NCI-H2227 (cell line): ENCODE results near the gene DCT.
"Not testable (repeated sequence)": the region's sequence is repeated elsewhere in the genome, so short reads cannot be mapped to it uniquely, and the experiment has no call there.

Experiments
- DNase-seq: peaks from one replicate; lab custom pipeline; 2025; ENCODE audit not compliant: unreplicated experiment; lab: John Stamatoyannopoulos, UW

DCT gene

DNA sequence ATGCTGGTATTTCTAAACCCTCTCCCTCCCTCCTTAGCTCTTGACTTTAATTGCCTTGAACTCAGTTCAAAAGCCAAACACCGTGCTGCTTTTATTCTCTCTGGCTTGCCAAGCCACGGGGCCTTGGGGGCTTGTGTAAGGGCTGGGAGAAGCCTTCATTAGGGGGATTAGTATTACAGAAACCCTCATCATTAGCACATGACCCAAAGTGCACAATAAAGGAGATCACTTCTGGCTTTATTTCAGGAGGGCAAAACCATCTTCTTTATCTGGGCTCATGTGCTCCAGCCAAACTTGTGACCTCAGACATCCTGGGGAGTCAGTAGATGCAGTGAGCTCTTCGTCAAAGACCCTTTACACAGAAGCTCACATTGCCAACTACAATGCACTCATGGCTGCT lies at the start of gene DCT:
Gene DCT, minus strand, starts transcription at position 67 of the 400 bp plus-strand sequence. CDS start 427 bp downstream, outside the sequence.
- DNase-seq = peak; percentile 1

DNA sequence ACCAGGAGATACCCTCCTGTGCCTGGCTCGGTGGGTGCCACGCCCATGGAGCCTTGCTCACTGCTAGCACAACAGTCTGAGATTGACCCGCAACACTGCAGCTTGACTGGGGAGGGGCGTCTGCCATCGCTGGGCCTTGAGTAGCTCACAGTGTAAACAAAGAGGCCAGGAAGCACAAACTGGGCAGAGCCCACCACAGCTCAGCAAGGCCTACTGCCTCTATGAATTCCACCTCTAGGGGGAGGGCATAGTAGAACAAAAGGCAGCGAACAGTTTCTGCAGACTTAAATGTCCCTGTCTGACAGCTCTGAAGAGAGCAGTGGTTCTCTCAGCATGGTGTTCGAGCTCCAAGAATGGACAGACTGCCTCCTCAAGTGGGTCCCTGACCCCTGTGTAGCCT lies 47.5 kb upstream of the DCT start:
- DNase-seq = not testable (repeated sequence)

DNA sequence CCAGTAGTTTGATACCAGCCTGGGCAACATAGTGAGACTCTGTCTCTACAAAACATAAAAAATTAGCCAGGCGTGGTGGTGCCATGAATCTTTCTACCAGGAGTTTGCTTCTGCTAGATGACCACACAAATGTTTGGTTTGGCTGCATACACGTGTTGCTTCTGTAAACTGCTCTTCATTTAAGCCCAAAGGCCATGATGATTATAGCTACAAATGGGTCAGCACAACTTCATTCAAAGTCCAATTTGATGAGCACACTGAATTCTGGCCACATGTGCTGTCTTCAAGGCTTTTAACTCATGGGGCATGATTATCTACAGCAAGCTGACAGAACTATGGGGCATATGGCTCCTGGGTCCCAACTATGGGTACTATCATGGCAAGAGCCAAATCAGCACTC lies 46.3 kb upstream of the DCT start:
- no peak for DNase-seq

DNA sequence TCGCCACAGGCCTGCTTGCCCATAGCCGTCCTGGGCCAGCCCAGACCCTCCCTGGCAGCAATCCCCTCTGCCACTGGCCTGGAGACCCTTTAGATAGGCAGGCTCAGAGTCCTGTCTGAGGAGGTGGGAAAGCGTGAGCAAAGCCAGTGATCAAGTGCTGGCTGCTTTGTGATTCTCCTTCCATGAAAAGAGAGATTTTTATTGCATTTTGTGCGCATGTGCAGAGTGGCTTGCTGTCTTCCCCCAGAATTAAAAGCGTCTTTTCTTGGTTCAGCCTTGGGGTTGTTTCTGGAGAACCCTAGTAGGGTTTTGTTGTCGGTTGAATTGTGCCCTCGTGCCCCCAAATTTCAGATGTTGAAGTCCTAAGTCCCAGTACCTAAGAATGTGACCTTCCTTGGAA lies 44.9 kb upstream of the DCT start:
- no peak for DNase-seq

DNA sequence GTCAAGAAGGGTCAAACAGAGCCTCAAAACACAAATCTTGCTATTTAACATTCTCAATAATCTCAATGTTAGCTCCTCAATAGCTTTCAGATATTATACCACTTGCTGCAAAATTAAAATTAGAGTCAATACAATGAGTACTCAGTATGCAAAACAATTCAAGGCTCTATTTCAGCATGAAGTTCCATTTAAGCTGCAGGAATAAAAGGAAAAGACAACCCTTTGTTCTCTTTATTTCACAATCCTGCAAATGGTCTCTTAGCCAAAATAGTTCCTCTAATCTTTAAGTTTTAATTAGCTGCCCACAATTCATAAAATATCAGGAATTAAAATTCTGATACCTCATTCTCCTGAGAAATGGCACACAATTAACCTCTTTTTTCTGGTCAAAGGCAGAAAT lies 40.5 kb upstream of the DCT start:
- no peak for DNase-seq

DNA sequence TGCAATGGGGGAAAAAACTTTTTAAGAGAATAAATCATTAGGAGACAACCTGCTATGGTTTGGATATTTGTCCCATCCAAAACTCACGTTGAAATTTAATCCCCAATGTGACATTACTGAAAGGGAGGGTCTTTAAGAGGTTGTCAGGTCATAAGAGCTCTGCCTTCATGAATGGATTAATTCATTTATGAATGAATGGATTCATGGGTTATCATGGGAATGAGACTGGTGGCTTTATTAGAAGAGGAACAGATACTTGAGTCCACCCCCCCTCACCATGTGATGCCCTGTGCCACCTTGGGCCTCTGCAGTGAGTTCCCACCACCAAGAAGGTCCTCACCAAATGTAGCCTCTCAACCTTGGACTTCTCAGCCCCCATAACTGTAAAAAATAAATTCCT lies 37.0 kb upstream of the DCT start:
- no peak for DNase-seq

DNA sequence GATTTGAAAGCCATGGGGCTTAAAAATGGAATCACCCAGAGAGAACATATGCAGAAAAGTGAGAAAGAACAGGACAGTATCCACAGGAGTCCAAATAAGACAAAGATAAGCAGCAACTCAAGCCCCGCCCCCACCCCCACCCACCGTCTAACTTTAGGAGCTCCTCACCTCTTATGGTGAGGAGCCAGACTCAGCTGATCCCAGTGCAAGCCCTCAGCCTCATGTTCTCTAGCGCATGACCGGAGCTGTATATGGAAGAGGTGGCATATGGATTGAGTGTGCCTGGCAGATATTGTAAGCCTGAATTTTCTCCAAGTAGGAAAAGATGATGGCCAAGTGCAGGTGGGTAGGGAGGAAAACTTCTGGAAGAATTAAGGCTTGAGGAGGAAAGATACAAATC lies 36.4 kb upstream of the DCT start:
- no peak for DNase-seq

DNA sequence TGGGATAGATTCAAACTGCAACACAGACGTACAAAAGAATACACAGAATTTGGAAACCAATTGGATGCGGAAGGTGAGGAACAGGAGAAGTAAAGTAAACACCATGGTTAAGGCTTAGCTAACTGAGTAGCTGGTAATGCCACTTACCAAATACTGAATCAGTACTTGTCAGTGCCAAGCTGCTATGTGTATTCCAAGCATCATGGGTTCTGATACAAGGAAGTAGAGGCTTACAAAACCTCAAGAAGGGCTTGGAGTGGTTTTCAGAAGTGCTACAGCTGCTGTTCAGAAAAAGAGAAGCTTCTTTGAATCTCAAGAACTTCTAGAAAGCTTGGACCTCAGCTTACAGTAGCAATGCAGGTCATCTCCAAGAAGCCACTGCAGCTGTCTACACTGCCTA lies 35.9 kb upstream of the DCT start:
- no peak for DNase-seq

DNA sequence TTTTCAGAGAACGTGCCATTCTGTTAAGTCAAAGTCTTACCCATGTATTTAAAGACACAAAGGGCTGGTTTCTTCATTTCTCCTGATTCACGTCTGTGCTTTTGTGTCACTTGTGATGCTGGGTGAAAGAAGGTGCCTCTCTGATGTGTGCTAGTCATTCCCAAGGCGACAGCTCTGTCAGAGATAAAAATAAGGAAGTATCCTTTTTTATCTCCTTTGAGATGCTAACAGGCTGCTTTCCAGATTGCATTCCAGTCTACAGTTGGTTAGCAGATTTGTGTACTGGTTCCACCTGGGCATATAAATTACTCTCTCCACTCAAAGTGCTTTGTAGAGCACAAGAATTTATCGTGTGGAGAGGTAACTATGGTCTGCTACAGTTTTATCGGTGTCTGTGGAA lies 33.5 kb upstream of the DCT start:
- DNase-seq = no peak

DNA sequence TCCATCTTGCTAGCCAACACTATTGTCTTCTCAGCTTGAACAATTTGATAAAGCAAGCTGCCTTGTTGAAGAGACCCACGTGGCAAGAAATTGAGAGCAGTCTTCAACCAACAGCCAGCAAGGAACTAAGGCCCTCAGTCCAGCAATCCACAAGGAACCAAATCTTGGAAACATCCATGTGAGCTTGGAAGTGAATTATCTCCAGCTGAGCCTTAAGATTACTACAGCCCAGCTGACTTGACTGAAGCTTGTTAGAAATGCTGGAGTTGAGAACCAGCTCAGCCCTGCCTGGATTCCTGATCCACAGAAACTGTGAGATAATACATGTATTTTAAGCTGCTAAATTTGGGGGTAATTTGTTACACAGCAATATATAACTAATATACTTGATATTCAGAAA lies 26.2 kb upstream of the DCT start:
- DNase-seq = no peak

DNA sequence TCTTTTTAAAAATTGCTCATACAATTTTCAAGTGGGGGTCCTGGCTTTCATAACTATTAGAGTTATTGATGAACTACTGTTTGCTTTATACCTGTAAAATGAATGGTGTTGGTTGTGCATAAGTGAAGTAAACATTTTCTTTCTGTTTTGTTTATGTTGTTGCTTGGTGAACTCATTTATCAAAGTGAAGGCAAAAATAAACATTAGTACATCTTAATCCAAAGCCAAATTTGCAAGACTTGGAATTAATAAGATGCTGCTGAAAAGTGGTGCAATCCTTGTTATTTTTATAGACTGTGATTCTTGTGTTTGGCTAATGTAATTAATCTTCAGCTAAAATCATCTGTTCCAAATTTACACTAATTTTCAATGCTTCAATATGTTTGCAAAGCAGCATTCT lies 24.4 kb upstream of the DCT start:
- DNase-seq = no peak

DNA sequence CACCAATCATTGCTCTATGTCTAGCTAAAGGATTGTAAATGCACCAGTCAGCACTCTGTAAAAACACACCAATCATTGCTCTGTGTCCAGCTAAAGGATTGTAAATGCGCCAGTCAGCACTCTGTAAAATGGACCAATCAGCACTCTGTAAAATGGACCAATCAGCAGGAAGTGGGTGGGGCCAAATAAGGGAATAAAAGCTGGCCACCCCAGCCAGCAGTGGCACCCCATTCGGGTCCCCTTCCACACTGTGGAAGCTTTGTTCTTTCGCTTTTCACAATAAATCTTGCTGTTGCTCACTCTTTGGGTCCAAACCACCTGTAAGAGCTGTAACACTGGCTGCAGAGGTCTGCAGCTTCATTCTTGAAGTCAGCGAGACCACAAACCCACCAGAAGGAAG lies 19.3 kb upstream of the DCT start:
- not testable (repeated sequence) for DNase-seq

DNA sequence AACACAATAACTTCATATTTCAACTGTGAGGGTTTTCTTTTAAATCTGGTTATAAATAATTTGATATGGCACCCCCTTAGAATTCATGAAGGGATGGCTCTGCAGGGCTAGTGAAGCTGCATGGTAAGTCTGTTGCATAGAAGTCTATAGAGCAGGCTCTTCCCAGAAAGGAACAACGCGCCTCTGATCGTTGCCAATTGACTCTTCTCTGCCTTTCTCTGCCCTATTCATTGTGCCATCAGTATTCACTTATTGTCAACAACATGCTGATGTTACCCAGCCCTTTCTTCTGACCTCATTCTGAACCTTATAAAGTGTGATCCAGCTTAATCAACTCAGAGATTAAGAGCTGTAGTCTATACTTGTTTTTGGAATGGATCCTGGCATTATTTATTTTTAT lies 16.3 kb upstream of the DCT start:
- no peak for DNase-seq

DNA sequence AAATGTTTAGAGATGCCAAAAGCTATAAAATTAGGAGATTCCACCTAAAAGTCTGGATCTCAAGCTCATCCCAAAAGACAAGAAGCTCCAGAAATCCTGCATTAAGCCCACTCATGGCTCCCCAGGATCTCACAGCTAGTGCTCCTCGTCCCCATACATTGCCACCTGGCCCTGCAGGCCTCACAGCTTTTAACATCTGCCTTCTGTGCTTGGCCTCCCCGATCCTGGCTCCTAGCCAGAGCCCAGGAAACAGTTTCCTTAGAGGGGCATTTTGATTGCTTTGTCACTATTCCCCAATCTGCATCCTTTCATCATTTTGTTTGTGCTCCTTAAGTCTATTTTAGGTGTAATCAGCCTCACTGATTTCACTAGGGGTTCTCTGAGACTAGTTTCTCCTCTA lies 14.5 kb upstream of the DCT start:
- no peak for DNase-seq

DNA sequence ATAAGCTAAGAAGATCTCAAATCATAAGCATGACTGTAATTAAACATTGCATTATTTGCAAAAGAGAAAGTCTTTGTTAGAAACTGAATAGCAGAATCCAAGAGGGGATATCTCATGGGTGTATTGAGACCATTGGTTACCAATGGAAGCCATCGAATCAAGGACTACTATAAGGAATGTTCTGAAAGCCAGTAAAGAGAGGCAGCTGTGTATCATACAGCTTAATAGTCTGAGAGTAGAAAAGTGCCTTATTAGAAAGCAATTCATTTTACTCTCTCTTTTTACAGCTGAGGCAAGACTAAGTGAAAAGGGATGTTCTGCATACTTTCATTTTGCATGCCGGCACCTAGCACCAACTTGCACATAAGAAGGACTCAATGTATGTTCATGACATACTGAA lies 7.6 kb upstream of the DCT start:
- no peak for DNase-seq

DNA sequence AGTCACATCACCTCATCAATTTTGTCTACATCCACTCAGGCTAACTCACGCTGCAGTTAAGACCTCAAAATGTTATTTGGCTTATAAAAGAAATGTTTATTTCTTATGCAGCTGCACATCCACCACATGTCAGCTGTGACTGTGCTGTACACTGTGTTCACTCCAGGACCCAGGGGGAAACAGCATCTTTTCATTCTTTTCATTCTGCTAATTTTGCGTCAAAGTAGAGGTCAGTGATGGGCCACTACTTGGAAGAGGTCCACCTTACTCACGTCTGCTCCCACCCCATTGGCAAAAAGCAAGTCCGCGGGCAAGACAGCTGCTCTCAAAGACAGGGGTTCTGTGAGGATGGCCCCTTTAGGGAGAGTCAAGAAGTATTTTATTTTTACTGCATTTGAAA lies 4.5 kb upstream of the DCT start:
- no peak for DNase-seq

DNA sequence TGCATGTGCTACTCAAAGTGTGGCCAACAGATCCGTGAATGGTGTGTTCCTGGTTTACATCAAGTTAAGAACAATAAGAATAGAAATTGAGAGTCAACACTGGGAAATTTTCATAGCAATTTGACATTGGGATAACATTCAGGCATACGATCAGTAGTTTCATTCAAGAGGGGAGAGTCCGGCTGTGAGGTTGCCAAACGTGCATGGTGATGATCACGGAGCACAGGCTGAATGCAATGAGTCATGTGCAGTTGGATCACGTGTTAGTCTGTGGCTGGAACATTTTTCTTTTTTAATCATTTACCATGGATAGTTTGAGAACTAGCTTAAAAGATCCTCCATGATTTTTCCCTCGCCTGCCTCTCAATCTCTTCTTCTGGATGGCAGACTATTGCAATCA lies 2.5 kb upstream of the DCT start:
- DNase-seq = no peak

DNA sequence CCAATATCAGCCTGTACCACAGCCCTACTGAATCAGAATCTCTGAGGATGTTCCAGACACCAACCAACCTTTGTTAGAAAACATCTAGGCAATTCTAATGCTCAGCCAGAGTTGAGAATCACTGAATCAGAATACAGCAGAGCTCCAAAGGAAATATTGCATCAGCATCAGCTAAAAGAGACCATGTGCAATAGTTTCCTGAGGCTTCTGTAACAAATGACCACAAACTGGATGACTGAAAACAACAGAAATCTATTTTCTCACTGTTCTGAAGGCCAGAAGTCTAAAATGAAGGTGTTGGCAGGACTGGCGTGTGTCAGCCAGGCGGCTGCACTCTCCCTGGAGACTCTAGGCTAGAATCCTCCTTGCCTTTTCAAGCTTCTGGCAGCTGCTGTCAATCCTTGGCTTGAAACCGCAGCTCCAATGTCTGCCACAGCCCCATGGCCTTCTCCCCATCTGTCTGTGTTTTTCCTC lies 1.2 kb upstream of the DCT start:
- DNase-seq = no peak

DNA sequence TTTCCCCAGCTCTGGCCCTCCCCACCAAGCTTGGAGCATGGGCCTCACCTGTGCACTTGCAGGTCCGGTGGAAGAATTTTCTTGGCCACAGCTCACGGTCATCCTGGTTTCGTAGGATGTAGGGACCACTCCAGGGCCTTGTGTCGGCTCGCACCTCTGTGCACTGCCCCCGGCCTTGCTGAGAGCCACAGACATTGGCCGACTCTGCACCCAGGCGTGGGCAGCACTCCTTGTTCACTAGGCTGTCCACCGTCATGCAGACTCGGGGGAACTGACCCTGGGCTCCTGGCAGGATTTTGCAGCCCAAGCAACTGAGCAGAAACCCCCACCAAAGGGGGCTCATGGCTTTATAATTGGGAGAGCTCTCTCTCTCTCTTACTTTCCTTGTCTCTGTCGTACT lies 569 bp downstream of the DCT start:
- DNase-seq = no peak

DNA sequence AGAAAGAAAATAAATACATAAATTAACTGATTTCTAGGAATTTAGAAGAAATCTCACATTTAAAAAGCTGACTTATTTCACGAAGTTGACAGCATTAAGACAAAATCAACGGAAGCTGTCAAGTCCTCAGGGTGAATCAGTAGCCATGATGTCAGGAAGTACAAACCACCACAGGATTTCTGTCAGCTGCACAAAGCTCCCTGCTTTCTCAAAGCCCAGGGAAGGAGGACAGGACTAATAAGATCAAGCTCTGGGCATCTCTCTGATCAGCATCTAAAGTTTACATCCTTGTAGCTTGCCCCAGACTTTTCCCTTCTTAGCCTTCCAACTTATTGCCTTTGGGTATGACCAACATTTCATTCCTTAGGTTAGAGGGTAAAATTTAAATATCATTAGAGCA lies 9.4 kb downstream of the DCT start:
- DNase-seq = no peak

DNA sequence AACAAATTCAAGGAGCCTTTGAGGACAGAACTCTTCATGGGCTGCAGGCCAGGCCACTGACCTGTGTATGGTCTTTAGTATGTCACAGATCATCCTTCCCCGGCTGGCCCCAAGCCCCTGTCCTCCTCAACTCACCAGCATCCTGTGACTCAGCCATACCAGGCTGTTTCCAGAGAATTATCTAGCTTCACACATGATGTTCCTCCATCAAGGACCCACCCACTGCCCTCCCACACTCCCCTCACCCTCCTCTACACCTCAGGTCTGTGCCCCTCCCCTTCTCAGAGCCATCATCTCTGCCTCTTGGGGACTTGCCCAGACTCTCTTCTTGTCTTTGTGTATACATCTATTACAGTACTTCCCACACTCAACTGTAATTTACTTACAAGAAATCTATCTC lies 14.7 kb downstream of the DCT start:
- DNase-seq = no peak

DNA sequence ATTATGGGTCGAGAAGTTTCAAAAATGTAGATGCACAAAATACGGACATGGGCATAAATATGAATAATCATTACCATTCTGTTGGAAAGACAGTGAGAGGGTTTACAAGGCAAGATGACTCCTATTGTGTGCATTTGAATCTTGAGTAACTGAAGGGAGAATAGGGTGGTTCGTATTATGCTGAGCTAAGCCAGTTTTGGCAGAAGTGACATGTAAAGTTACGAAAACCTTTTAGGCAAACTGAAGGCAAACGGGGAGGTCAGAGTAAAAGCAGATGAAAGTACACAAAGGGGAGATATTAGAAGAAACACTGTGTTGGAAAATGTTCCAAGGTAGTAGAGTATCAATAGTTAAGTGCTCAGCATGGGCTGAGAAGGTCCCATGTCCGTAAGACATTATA lies 16.8 kb downstream of the DCT start:
- no peak for DNase-seq

DNA sequence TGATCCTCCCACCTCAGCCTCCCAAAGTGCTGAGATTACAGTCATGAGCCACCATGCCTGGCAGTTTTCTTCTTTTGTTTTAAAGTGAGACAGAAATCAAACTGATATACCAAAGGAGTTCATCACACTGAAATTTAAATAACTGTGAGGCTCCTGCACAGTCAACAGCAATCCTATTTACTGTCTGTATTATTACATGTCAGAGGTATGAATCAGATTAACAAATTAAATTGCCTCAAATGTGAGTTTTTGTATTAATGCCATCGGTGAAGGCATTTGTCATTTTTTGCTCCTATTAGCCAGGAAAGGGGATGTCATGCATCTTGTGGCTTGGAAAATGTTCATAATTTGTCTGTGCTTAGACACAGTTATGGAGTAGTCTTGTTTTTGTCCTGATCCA lies 20.4 kb downstream of the DCT start:
- DNase-seq = no peak

DNA sequence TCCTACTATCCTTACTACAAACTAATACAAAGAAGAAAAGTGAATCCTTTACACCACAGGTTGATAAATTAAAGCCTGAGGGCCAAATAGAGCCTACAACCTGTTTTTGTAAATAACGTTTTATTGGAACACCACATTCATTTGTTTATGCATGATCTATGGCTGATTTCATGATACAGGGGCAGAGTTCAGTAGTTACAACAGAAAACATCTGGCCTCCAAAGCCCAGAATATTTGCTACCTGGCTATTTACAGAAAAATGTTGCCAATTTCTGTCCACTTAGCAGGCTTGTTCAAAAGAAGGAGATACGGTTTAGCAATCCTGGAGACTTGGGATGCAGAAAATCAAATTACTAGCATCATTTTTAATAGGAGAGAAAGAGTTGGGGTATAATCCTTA lies 24.1 kb downstream of the DCT start:
- DNase-seq = no peak
